ENCODE results near the gene RAB38.
A peak's percentile ranks its signal among the peaks of the same experiment; 100 is the strongest.

The RAB38 gene

DNA sequence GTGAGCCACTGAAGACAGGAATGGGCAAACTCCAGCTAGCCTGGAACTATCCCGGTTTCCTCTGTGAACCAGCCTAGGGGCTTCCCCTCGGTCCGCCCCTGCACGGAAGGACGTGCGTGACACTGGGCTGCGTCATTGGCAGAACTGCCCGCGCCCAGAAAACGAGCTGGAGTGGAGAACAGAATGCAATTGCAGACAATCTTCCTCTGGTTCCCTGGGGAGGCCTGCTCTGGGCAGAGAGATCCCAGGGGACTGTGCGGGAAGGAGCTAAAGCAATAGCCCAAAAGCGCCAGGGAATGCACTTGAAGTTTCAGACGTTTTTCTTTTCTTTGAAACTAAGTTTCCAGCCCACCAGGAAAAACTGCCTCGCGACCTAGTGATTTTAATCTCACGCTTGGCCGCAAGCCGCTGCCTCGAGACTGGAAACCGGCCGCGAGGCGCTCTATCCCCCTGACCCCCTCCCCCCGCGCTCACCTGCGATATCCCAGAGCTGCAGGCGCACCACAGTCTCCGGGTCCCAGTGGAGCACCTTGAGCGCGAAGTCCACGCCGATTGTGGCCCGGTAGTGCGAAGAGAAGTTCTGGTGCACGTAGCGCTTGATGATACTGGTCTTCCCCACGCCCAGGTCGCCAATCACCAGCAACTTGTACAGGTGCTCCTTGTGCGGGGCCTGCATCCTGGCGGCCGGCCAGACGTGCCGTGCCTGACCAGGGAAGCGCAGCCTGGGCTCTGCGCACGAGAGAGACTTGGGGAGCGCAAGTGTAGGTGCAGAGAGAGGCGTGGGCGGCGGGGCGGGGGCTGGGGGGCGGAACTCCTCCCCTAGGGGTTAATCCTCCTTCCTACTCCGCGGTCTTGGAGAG is at the start of gene RAB38:
Gene RAB38 (minus strand): TSS at position 735 of the 860 bp plus-strand sequence. CDS start 59 bp downstream, at position 676.
- TF ChIP-seq CTCF (IDR thresholded peaks at IDR 0.05; ENCODE audit: low read depth, low read length): no peak
- peak; percentile 43 for DNase-seq (ENCODE audit: extremely low read depth, low read depth)

- no peak for DNase-seq (ENCODE audit: extremely low read depth, low read depth)
- no peak for TF ChIP-seq CTCF (IDR thresholded peaks at IDR 0.05; ENCODE audit: low read depth, low read length)
Observed at GRCh38 chr11:88213406-88213805, 38.2 kb upstream of the RAB38 start.

DNA sequence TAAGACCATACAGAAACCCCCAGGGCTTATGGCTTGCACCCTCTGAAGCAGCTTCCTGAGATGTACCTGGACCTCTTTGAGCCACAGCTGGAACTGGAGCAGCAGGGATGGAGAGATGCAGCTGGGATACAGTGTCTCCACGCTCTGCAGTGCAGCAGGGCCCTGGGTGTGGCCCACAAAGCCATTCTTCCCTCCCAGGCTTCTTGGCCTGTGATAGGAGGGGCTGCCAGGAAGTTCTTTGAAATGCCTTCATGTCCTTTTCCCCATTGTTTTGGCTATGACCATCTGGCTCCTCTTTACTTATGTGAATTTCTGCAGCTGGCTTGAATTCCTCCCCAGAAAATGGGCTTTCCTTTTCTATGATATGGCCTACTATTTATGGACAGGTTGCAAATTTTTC is 37.1 kb upstream of the RAB38 start:
- no peak for TF ChIP-seq CTCF (IDR thresholded peaks at IDR 0.05; ENCODE audit: low read depth, low read length)
- no peak for DNase-seq (ENCODE audit: extremely low read depth, low read depth)

DNA sequence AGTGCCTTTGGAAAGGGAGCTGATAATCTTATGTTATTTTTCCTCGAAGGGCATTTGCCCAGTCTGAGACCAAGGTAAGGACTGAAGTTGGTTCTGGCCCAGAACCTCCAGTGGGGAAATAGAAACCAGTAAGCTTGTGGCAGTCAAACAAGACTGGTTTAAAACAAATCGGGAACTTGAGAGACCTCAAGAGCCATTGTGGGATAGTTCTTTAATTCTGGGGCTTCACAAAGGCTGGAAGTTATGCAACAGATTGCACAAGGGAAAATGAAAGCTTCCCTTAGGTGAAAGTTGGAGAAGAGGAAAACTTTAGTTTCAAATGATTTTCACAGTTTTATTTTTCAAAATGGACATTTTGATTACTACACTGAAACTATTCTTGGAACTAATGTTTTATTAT is 33.5 kb upstream of the RAB38 start:
- DNase-seq (ENCODE audit: extremely low read depth, low read depth): no peak
- no peak for TF ChIP-seq CTCF (IDR thresholded peaks at IDR 0.05; ENCODE audit: low read depth, low read length)

DNA sequence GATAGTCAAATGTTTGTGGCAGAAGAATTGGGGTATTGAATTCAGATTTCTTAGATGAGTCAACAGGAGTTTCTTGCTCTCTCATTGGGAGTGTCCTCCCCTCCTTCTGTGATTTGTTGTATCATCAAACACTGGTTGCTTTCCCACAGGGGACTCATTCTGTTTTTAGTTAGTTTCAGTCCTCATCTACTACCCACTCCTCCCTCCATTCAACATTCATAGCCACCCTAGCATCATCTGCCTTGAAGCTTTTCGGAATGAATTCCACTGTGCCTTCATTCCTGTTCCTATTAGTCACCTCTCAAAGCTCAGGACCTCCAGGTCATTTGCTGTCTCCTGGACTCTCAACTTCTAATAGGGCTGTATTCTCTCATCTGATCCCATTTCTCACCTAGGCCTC is 31.5 kb upstream of the RAB38 start:
- DNase-seq (ENCODE audit: extremely low read depth, low read depth): no peak

GRCh38 chr11:88204353-88204752 is 29.1 kb upstream of the RAB38 start:
- DNase-seq (ENCODE audit: extremely low read depth, low read depth): no peak
- TF ChIP-seq CTCF (IDR thresholded peaks at IDR 0.05; ENCODE audit: low read depth, low read length): no peak

More for the DNA sequence above, 31.5 kb upstream of the RAB38 start:
- TF ChIP-seq CTCF (IDR thresholded peaks at IDR 0.05; ENCODE audit: low read depth, low read length): no peak

DNA sequence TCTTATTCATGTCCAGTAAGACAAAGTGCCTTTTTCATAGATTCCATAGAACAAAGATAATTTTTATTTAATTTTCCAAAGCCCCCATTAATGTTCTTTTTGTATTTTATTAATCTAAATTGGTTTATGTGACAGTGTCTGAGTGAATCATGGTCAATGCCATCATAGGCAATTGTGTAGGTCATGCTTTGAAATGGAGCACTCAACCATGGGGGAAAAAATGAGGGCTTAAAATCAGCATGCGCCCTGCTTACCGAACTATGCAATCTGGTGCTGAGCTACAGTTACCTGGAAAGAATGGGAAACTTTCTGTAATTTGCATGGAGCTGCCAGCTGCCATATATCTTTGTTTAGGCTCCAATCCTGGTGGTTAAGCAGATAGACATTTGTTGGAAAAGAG is 28.4 kb upstream of the RAB38 start:
- TF ChIP-seq CTCF (IDR thresholded peaks at IDR 0.05; ENCODE audit: low read depth, low read length): no peak
- no peak for DNase-seq (ENCODE audit: extremely low read depth, low read depth)
